WTC11 (cell line): ENCODE data around the gene CRBN. TPM values are rescaled to one million over a fixed set of nuclear protein-coding genes. Genes with fewer than 3 reads are reported as not detected.

Experiments used
- ATAC-seq: fragments of 200-7000 bp; cut with Tn5 transposase; 2 replicates; pipeline ENCODE4 v1.10.0; 2021; ENCODE audit warnings: mild to moderate bottlenecking, moderate library complexity
- CTCF ChIA-PET: fragments of 300-600 bp; sonication (Branson Sonifier 250); formaldehyde crosslinking; loops from one replicate; lab custom pipeline; 2021; ENCODE audit warnings: antibody characterized with exemption; lab: Charles Lee
- POLR2A ChIA-PET: fragments of 350-600 bp; sonication (Branson Sonifier 250); formaldehyde crosslinking; loops from one replicate; lab custom pipeline; 2021; ENCODE audit warnings: antibody characterized with exemption; lab: Charles Lee
- DNase-seq: peaks from one replicate; pipeline ENCODE4 v3.0.0; 2021; ENCODE audit warnings: low spot score
- H3K27ac Mint-ChIP-seq: 2 replicates; pipeline ENCODE4 v1.8.0; 2021; ENCODE audit warnings: mixed read lengths
- H3K27me3 Mint-ChIP-seq: 2 replicates; pipeline ENCODE4 v1.8.0; 2021; ENCODE audit warnings: low read depth, mild to moderate bottlenecking, moderate library complexity, mixed read lengths
- H3K36me3 Mint-ChIP-seq: 2 replicates; pipeline ENCODE4 v1.8.0; 2021; ENCODE audit warnings: mixed read lengths
- H3K4me1 Mint-ChIP-seq: 2 replicates; pipeline ENCODE4 v1.8.0; 2022; ENCODE audit warnings: mixed read lengths
- H3K4me3 Mint-ChIP-seq: 2 replicates; pipeline ENCODE4 v1.8.0; 2021; ENCODE audit warnings: mild to moderate bottlenecking, moderate library complexity, mixed read lengths
- H3K9me3 Mint-ChIP-seq: 2 replicates; pipeline ENCODE4 v1.8.0; 2021; ENCODE audit warnings: mixed read lengths
- GABPB1 ChIP-seq: sonication (generic); formaldehyde crosslinking; IDR thresholded peaks from 2 replicates; pipeline ENCODE4 v1.8.1; 2023; ENCODE audit warnings: mild to moderate bottlenecking, missing genetic modification reagents
- GRHL2 ChIP-seq: fragments of 250-450 bp; sonication (Bioruptor Pico); IDR thresholded peaks from 2 replicates; pipeline ENCODE4 v1.8.0; 2022; ENCODE audit warnings: mild to moderate bottlenecking, moderate library complexity; ENCODE audit not compliant: insufficient replicate concordance, severe bottlenecking
- HMGA2 ChIP-seq: fragments of 250-450 bp; sonication (Bioruptor Pico); IDR thresholded peaks from 2 replicates; pipeline ENCODE4 v1.4.0; 2021; ENCODE audit warnings: mild to moderate bottlenecking, moderate library complexity
- PRRX2 ChIP-seq: fragments of 250-450 bp; sonication (Bioruptor Pico); IDR thresholded peaks from 2 replicates; pipeline ENCODE4 v1.8.0; 2021; ENCODE audit warnings: mild to moderate bottlenecking
- RELA ChIP-seq: sonication (generic); formaldehyde crosslinking; IDR thresholded peaks from 2 replicates; pipeline ENCODE4 v1.8.1; 2022; ENCODE audit warnings: missing genetic modification reagents, mild to moderate bottlenecking, borderline replicate concordance
- SMAD4 ChIP-seq: sonication (generic); formaldehyde crosslinking; IDR thresholded peaks from 2 replicates; pipeline ENCODE4 v1.8.0; 2022; ENCODE audit warnings: mild to moderate bottlenecking, missing genetic modification reagents
- SP1 ChIP-seq: sonication (generic); formaldehyde crosslinking; conservative IDR thresholded peaks from 2 replicates; pipeline ENCODE4 v1.8.1; 2022; ENCODE audit warnings: missing genetic modification reagents
- ZNF232 ChIP-seq: sonication (generic); formaldehyde crosslinking; IDR thresholded peaks from 2 replicates; pipeline ENCODE4 v1.8.0; 2022; ENCODE audit warnings: mild to moderate bottlenecking, missing genetic modification reagents
- ZNF423 ChIP-seq: fragments of 250-450 bp; sonication (Bioruptor Pico); IDR thresholded peaks from 2 replicates; pipeline ENCODE4 v2.1.2; 2022; ENCODE audit warnings: mild to moderate bottlenecking, moderate library complexity
- total RNA-seq: library from RNA; stranded (reverse); gene quantifications from 3 replicates; pipeline ENCODE4 v1.2.3, GENCODE V29; 2021
- TF ChIP-seq, protein P1 (sequence below): sonication (generic); formaldehyde crosslinking; IDR thresholded peaks from 2 replicates; pipeline ENCODE4 v1.8.1; 2022; ENCODE audit warnings: missing genetic modification reagents, borderline replicate concordance
- TF ChIP-seq, protein P2 (sequence below): sonication (generic); formaldehyde crosslinking; conservative IDR thresholded peaks from 2 replicates; pipeline ENCODE4 v1.8.1; 2022; ENCODE audit warnings: mild to moderate bottlenecking, missing genetic modification reagents
- TF ChIP-seq, protein P3 (sequence below): sonication (generic); formaldehyde crosslinking; IDR thresholded peaks from 2 replicates; pipeline ENCODE4 v1.8.0; 2023; ENCODE audit warnings: mild to moderate bottlenecking, missing genetic modification reagents
- TF ChIP-seq, protein P4 (sequence below): sonication (generic); formaldehyde crosslinking; IDR thresholded peaks from 2 replicates; pipeline ENCODE4 v1.8.1; 2022; ENCODE audit warnings: mild to moderate bottlenecking, moderate library complexity, missing genetic modification reagents
- TF ChIP-seq, protein P5 (sequence below): sonication (generic); formaldehyde crosslinking; IDR thresholded peaks from 2 replicates; pipeline ENCODE4 v1.8.1; 2023; ENCODE audit warnings: mild to moderate bottlenecking, missing genetic modification reagents, moderate library complexity
- TF ChIP-seq, protein P6 (sequence below): fragments of 250-450 bp; sonication (Bioruptor Pico); IDR thresholded peaks from 2 replicates; pipeline ENCODE4 v2.1.2; 2022; ENCODE audit warnings: mild to moderate bottlenecking, moderate library complexity

Gene CRBN
- total RNA-seq, 1 experiment from 2014 or later, result 24.4 TPM

DNA sequence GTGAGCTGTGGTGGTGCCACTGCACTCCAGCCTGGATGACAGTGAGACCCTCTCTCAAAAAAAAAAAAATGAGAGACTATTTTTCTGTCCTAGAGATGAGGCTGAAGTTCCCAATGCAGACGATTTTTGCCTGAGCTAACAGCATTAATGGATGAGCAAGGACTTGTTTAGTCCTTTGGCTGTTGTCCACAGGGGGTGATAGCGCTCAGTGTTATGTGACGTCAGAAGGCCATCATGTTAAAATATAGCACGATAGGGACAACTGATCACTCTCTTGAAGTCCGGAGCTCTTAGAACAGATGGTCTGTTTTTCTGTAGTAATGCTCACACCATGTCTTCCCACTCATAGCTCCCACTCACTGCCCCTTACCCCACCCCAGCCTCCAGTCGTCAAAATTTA is 46.0 kb downstream of the CRBN start (continued):
- TF ChIP-seq, protein P1, sequence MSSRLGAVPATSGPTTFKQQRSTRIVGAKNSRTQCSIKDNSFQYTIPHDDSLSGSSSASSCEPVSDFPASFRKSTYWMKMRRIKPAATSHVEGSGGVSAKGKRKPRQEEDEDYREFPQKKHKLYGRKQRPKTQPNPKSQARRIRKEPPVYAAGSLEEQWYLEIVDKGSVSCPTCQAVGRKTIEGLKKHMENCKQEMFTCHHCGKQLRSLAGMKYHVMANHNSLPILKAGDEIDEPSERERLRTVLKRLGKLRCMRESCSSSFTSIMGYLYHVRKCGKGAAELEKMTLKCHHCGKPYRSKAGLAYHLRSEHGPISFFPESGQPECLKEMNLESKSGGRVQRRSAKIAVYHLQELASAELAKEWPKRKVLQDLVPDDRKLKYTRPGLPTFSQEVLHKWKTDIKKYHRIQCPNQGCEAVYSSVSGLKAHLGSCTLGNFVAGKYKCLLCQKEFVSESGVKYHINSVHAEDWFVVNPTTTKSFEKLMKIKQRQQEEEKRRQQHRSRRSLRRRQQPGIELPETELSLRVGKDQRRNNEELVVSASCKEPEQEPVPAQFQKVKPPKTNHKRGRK (CRISPR knock-in tag), result no peak
- no peak for TF ChIP-seq RELA (CRISPR knock-in tag)
- TF ChIP-seq GABPB1 (CRISPR knock-in tag), result no peak
- TF ChIP-seq, protein P2, sequence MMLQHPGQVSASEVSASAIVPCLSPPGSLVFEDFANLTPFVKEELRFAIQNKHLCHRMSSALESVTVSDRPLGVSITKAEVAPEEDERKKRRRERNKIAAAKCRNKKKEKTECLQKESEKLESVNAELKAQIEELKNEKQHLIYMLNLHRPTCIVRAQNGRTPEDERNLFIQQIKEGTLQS, result no peak
- TF ChIP-seq ZNF232 (CRISPR knock-in tag), result no peak
- TF ChIP-seq, protein P3, sequence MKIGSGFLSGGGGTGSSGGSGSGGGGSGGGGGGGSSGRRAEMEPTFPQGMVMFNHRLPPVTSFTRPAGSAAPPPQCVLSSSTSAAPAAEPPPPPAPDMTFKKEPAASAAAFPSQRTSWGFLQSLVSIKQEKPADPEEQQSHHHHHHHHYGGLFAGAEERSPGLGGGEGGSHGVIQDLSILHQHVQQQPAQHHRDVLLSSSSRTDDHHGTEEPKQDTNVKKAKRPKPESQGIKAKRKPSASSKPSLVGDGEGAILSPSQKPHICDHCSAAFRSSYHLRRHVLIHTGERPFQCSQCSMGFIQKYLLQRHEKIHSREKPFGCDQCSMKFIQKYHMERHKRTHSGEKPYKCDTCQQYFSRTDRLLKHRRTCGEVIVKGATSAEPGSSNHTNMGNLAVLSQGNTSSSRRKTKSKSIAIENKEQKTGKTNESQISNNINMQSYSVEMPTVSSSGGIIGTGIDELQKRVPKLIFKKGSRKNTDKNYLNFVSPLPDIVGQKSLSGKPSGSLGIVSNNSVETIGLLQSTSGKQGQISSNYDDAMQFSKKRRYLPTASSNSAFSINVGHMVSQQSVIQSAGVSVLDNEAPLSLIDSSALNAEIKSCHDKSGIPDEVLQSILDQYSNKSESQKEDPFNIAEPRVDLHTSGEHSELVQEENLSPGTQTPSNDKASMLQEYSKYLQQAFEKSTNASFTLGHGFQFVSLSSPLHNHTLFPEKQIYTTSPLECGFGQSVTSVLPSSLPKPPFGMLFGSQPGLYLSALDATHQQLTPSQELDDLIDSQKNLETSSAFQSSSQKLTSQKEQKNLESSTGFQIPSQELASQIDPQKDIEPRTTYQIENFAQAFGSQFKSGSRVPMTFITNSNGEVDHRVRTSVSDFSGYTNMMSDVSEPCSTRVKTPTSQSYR (CRISPR knock-in tag), result no peak
- TF ChIP-seq, protein P4, sequence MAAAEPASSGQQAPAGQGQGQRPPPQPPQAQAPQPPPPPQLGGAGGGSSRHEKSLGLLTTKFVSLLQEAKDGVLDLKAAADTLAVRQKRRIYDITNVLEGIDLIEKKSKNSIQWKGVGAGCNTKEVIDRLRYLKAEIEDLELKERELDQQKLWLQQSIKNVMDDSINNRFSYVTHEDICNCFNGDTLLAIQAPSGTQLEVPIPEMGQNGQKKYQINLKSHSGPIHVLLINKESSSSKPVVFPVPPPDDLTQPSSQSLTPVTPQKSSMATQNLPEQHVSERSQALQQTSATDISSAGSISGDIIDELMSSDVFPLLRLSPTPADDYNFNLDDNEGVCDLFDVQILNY (CRISPR knock-in tag), result no peak
- TF ChIP-seq, protein P5, sequence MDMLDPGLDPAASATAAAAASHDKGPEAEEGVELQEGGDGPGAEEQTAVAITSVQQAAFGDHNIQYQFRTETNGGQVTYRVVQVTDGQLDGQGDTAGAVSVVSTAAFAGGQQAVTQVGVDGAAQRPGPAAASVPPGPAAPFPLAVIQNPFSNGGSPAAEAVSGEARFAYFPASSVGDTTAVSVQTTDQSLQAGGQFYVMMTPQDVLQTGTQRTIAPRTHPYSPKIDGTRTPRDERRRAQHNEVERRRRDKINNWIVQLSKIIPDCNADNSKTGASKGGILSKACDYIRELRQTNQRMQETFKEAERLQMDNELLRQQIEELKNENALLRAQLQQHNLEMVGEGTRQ (CRISPR knock-in tag), result no peak
- no peak for TF ChIP-seq GRHL2 (CRISPR knock-in tag)
- TF ChIP-seq, protein P6, sequence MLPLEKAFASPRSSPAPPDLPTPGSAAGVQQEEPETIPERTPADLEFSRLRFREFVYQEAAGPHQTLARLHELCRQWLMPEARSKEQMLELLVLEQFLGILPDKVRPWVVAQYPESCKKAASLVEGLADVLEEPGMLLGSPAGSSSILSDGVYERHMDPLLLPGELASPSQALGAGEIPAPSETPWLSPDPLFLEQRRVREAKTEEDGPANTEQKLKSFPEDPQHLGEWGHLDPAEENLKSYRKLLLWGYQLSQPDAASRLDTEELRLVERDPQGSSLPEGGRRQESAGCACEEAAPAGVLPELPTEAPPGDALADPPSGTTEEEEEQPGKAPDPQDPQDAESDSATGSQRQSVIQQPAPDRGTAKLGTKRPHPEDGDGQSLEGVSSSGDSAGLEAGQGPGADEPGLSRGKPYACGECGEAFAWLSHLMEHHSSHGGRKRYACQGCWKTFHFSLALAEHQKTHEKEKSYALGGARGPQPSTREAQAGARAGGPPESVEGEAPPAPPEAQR (CRISPR knock-in tag), result no peak
- TF ChIP-seq SP1 (CRISPR knock-in tag), result no peak

DNA sequence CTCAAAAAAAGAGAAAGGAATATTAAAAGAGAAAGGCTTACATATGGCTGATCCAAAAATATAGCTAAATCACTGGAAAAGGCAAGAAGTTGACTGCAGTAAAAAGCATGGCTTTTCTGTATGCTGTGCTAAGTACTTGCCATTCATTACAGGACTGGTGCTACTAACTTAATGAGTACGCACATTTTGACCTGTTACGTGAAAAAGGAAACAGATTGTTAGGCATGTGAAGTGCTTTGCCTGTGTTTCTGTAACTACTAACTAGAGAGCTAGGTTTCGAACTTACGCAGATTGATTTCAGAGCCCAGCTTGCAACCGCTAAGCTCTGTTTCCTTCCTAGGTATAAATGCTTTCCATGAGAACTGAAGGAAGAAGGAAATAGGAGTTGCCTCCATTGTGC is 49.9 kb downstream of the CRBN start:
- ATAC-seq (no peak), DNase-seq (no peak)
- H3K27ac Mint-ChIP-seq, result no peak overlapping the region
- H3K9me3 Mint-ChIP-seq, result peaks cover 13% of the 10 kb centered on the region
- H3K36me3 Mint-ChIP-seq, result peaks cover 32% of the 10 kb centered on the region
- ChIA-PET CTCF (interaction anchor here (0.7 kb wide), 1 partner anchor 61 kb away, joined by 3 read pairs; no protein-coding TSS in a partner anchor), POLR2A (interaction anchor here (0.6 kb wide), 1 partner anchor 1195 kb away, joined by 3 read pairs; no protein-coding TSS in a partner anchor)
- TF ChIP-seq SMAD4 (CRISPR knock-in tag), result no peak
- TF ChIP-seq, protein P4 (CRISPR knock-in tag), result no peak
- no peak for TF ChIP-seq PRRX2
- no peak for TF ChIP-seq ZNF423 (CRISPR knock-in tag)
- no peak for TF ChIP-seq ZNF232 (CRISPR knock-in tag)
- no peak for TF ChIP-seq HMGA2 (CRISPR knock-in tag)
- no peak overlapping the region for H3K4me3 Mint-ChIP-seq
- H3K27me3 Mint-ChIP-seq, result peaks cover 7% of the 10 kb centered on the region
- peaks cover 9% of the 10 kb centered on the region for H3K4me1 Mint-ChIP-seq
